ENCODE data around the gene ACTL7B. TPM values are rescaled to one million over a fixed set of nuclear protein-coding genes. Genes with fewer than 3 reads are reported as not detected.

ACTL7B gene
- total and polyA plus RNA-seq, 2 experiments from 2014 or later, result not detected

GRCh38 chr9:108854094-108854493 is 1.7 kb downstream of the ACTL7B start:
- H3K27me3 ChIP-seq (ENCODE audit: insufficient read depth), result no peaks in the 10 kb centered on the region
- no peaks in the 10 kb centered on the region for H3K4me1 Mint-ChIP-seq
- H3F3A ChIP-seq (replicated peaks; ENCODE audit: low read depth), result no peaks in the 10 kb centered on the region
- H3K27ac ChIP-seq (ENCODE audit: low read depth), result no peak overlapping the region
- no peaks in the 10 kb centered on the region for H3K79me2 ChIP-seq (replicated peaks; ENCODE audit: insufficient read depth)
- H3K9me2 ChIP-seq (ENCODE audit: insufficient read depth), result no peaks in the 10 kb centered on the region
- no peak overlapping the region for H3K4me3 Mint-ChIP-seq
- TF ChIP-seq ZNF462 (CRISPR knock-in tag; IDR thresholded peaks at IDR 0.05) (no peak), CTCF (conservative IDR thresholded peaks at IDR 0.05; ENCODE audit: low read depth in 2 of 2) (peak; percentile 26 to 35; a peak in 3 of 4 replicates), JUNB (IDR thresholded peaks at IDR 0.05; ENCODE audit: unreplicated experiment) (no peak)
- no peak overlapping the region for H3K27ac Mint-ChIP-seq
- DNase-seq (ENCODE audit: low spot score), result peak; percentile 42
- no peaks in the 10 kb centered on the region for H3K4me1 ChIP-seq (ENCODE audit: insufficient read depth)
- ATAC-seq, result peak; percentile 70
- no peak overlapping the region for H3K4me2 ChIP-seq
- no peaks in the 10 kb centered on the region for H3K36me3 ChIP-seq (ENCODE audit: insufficient read depth)
- no peaks in the 10 kb centered on the region for H3K36me3 Mint-ChIP-seq (ENCODE audit: low read depth)
- H4K20me1 ChIP-seq (replicated peaks; ENCODE audit: insufficient read depth), result no peaks in the 10 kb centered on the region
- peaks cover 7% of the 10 kb centered on the region for H3K27me3 Mint-ChIP-seq (ENCODE audit: insufficient read depth, low read depth, poor library complexity)
- no peak overlapping the region for H3K4me3 ChIP-seq
- no peaks in the 10 kb centered on the region for H3K9me3 Mint-ChIP-seq
- H2AFZ ChIP-seq, result no peak overlapping the region

- no peaks in the 10 kb centered on the region for H3K79me2 ChIP-seq (replicated peaks; ENCODE audit: insufficient read depth)
- H3K27me3 ChIP-seq (ENCODE audit: insufficient read depth), result no peaks in the 10 kb centered on the region
- H3K9me3 Mint-ChIP-seq, result no peaks in the 10 kb centered on the region
- no peak overlapping the region for H3K4me3 ChIP-seq
- H3K4me3 Mint-ChIP-seq, result no peak overlapping the region
- no peaks in the 10 kb centered on the region for H3K4me1 ChIP-seq (ENCODE audit: insufficient read depth)
- H3K27ac Mint-ChIP-seq, result no peak overlapping the region
- no peaks in the 10 kb centered on the region for H4K20me1 ChIP-seq (replicated peaks; ENCODE audit: insufficient read depth)
- no peaks in the 10 kb centered on the region for H3K9me2 ChIP-seq (ENCODE audit: insufficient read depth)
- H3K27me3 Mint-ChIP-seq (ENCODE audit: insufficient read depth, low read depth, poor library complexity), result peaks cover 8% of the 10 kb centered on the region
- DNase-seq (ENCODE audit: low spot score) (no peak), ATAC-seq (no peak)
- no peak overlapping the region for H3K27ac ChIP-seq (ENCODE audit: low read depth)
- no peaks in the 10 kb centered on the region for H3K4me1 Mint-ChIP-seq
- no peaks in the 10 kb centered on the region for H3F3A ChIP-seq (replicated peaks; ENCODE audit: low read depth)
- H3K36me3 Mint-ChIP-seq (ENCODE audit: low read depth), result no peaks in the 10 kb centered on the region
- no peak overlapping the region for H3K4me2 ChIP-seq
- no peak overlapping the region for H2AFZ ChIP-seq
- H3K36me3 ChIP-seq (ENCODE audit: insufficient read depth), result no peaks in the 10 kb centered on the region
- TF ChIP-seq JUNB (IDR thresholded peaks at IDR 0.05; ENCODE audit: unreplicated experiment), result no peak
- no peak for TF ChIP-seq POLR2AphosphoS5 (IDR thresholded peaks at IDR 0.05; ENCODE audit: low read depth)
- no peak for TF ChIP-seq NANOG (IDR thresholded peaks at IDR 0.05; ENCODE audit: borderline replicate concordance)
- TF ChIP-seq EZH2phosphoT487 (IDR thresholded peaks at IDR 0.05; ENCODE audit: unreplicated experiment), result no peak
- no peak for TF ChIP-seq ETS1 (IDR thresholded peaks at IDR 0.05)
- no peak for TF ChIP-seq EZH2 (IDR thresholded peaks at IDR 0.05; ENCODE audit: low read depth, unreplicated experiment)
- TF ChIP-seq CREB1 (CRISPR knock-in tag; IDR thresholded peaks at IDR 0.05; ENCODE audit: low read depth), result no peak
- no peak for TF ChIP-seq STAT1 (IDR thresholded peaks at IDR 0.05; ENCODE audit: unreplicated experiment)
- no peak for TF ChIP-seq CTCF (conservative IDR thresholded peaks at IDR 0.05; ENCODE audit: low read depth in 2 of 2)
Measured at GRCh38 chr9:108852079-108852478, 3.7 kb downstream of the ACTL7B start.

Measured in GM23338 (cell line).